GM13977 (cell line): ENCODE measurements around the gene WNT5A.

Source experiments
- DNase-seq: peaks from one replicate; pipeline ENCODE4 v3.0.0; 2012; ENCODE audit warnings: low spot score
- CTCF ChIP-seq: IDR thresholded peaks from 2 replicates; pipeline ENCODE4 v1.5.1; 2012; ENCODE audit warnings: mild to moderate bottlenecking, control low read depth; ENCODE audit not compliant: insufficient read depth; ENCODE audit errors: extremely low read depth, missing control alignments
- in situ Hi-C: fragments of 300-500 bp; cut with MboI; formaldehyde crosslinking; loops from one replicate; pipeline ENCODE4 v1.12.0; 2022; ENCODE audit warnings: low sequenced_read_pairs, low pct_unique_long_range_greater_than_20kb, mixed read lengths, inconsistent platforms; ENCODE audit not compliant: unreplicated experiment

WNT5A gene

GRCh38 chr3:55486857-55487380 lies at the start of gene WNT5A:
TSS of gene WNT5A (minus strand) at chr3:55487306. CDS start at chr3:55486985, 321 bp downstream.
- no peak for DNase-seq
- in situ Hi-C loops: loop anchor here (10.0 kb wide), 1 partner anchor 258 kb away; no protein-coding TSS in a partner anchor
- TF ChIP-seq CTCF: no peak

- in situ Hi-C loops: no loop called here
- DNase-seq: no peak
- no peak for TF ChIP-seq CTCF
Observed at GRCh38 chr3:55534876-55535275, 47.8 kb upstream of the WNT5A start.

GRCh38 chr3:55532806-55533205 lies 45.7 kb upstream of the WNT5A start:
- in situ Hi-C loops: no loop called here
- no peak for TF ChIP-seq CTCF
- DNase-seq: no peak

GRCh38 chr3:55531321-55531720 lies 44.2 kb upstream of the WNT5A start:
- TF ChIP-seq CTCF: no peak
- in situ Hi-C loops: no loop called here
- DNase-seq: no peak

GRCh38 chr3:55527361-55527760 lies 40.3 kb upstream of the WNT5A start:
- no peak for TF ChIP-seq CTCF
- in situ Hi-C loops: no loop called here
- no peak for DNase-seq

- DNase-seq: no peak
- in situ Hi-C loops: no loop called here
- no peak for TF ChIP-seq CTCF
Observed at GRCh38 chr3:55526332-55527030, 39.4 kb upstream of the WNT5A start.
